AG04450 (cell line): ENCODE data around the gene ENDOU. TPM values are rescaled to one million over a fixed set of nuclear protein-coding genes. Genes with fewer than 3 reads are reported as not detected.
A peak's percentile ranks its signal among the peaks of the same experiment; 100 is the strongest.

Experiments
- CTCF ChIA-PET: fragments of 300-600, 350-600 bp; formaldehyde crosslinking; extraction: SDS; loops from one replicate; lab custom pipeline; 2022; ENCODE audit warnings: antibody characterized with exemption, inconsistent platforms; lab: Charles Lee
- POLR2A ChIA-PET: fragments of 350-600 bp; formaldehyde crosslinking; extraction: SDS; loops from one replicate; lab custom pipeline; 2021; ENCODE audit warnings: antibody characterized with exemption, inconsistent platforms; lab: Yijun Ruan, JAX
- DNase-seq: peaks from one replicate; pipeline ENCODE4 v3.0.0-alpha.2; 2011; ENCODE audit warnings: low read depth, low spot score
- H3K27ac ChIP-seq: one replicate; pipeline ENCODE4 v1.5.1; 2012; ENCODE audit warnings: low read depth, low read length, control low read depth
- H3K27me3 ChIP-seq: one replicate; pipeline ENCODE4 v1.6.0; 2012; ENCODE audit warnings: low read length; ENCODE audit not compliant: control insufficient read depth, insufficient read depth
- H3K4me3 ChIP-seq: 2 replicates; pipeline ENCODE4 v1.5.1; 2011; ENCODE audit warnings: mild to moderate bottlenecking, low read depth, low read length, control low read depth
- H3K9me3 ChIP-seq: 2 replicates; pipeline ENCODE4 v1.5.1; 2012; ENCODE audit warnings: low read length; ENCODE audit not compliant: control insufficient read depth, insufficient read depth
- CTCF ChIP-seq: IDR thresholded peaks from 2 replicates; pipeline ENCODE4 v1.5.1; 2011; ENCODE audit warnings: low read depth, low read length, control low read depth, inconsistent platforms
- polyA plus RNA-seq: library from polyadenylated mRNA; depleted of rRNA; stranded (reverse); fragments of >200 nt; gene quantifications from 2 replicates; pipeline ENCODE4 v1.2.3, GENCODE V29; 2011

Gene ENDOU
- polyA plus RNA-seq, 1 experiment = 0.10 TPM

- CTCF ChIA-PET = interaction anchor here (0.8 to 12.2 kb wide), 7 partner anchors 13 to 191 kb away, joined by 3 to 152 read pairs (median 3); partner anchors contain the start of gene TMEM106C
- Histone ChIP-seq H3K27ac (no peak overlapping the region), H3K4me3 (peak overlapping the region; percentile 66), H3K27me3 (no peaks in the 10 kb centered on the region), H3K9me3 (no peaks in the 10 kb centered on the region)
- TF ChIP-seq CTCF = no peak
- no peak for DNase-seq
- POLR2A ChIA-PET = no interaction called here
Observed at GRCh38 chr12:47772738-47773061, 47.4 kb upstream of the ENDOU start.

GRCh38 chr12:47772094-47772660 is 46.9 kb upstream of the ENDOU start:
- H3K9me3 ChIP-seq = no peaks in the 10 kb centered on the region
- H3K4me3 ChIP-seq = no peak overlapping the region
- POLR2A ChIA-PET = no interaction called here
- no peak for DNase-seq
- no peaks in the 10 kb centered on the region for H3K27me3 ChIP-seq
- no peak for TF ChIP-seq CTCF
- no peak overlapping the region for H3K27ac ChIP-seq
- CTCF ChIA-PET = interaction anchor here (0.8 to 12.2 kb wide), 8 partner anchors 12 to 191 kb away, joined by 3 to 152 read pairs (median 3); partner anchors contain the start of gene TMEM106C

GRCh38 chr12:47771304-47771703 is 46.0 kb upstream of the ENDOU start:
- ChIA-PET POLR2A (no interaction called here), CTCF (interaction anchor here (0.6 to 12.2 kb wide), 4 partner anchors 29 to 130 kb away, joined by 3 to 152 read pairs (median 44); no protein-coding TSS in a partner anchor)
- Histone ChIP-seq H3K9me3 (no peaks in the 10 kb centered on the region), H3K27ac (no peak overlapping the region), H3K4me3 (no peak overlapping the region), H3K27me3 (no peaks in the 10 kb centered on the region)
- TF ChIP-seq CTCF = no peak
- DNase-seq = no peak

- POLR2A ChIA-PET = interaction anchor here (0.5 kb wide), 1 partner anchor 12 kb away, joined by 3 read pairs; the partner anchor contains the start of gene RAPGEF3
- TF ChIP-seq CTCF = no peak
- CTCF ChIA-PET = interaction anchor here (0.8 to 6.6 kb wide), 8 partner anchors 9 to 179 kb away, joined by 3 to 86 read pairs (median 4); partner anchors contain the start of gene RAPGEF3
- no peak overlapping the region for H3K4me3 ChIP-seq
- H3K27ac ChIP-seq = no peak overlapping the region
- no peak for DNase-seq
- no peaks in the 10 kb centered on the region for H3K9me3 ChIP-seq
- no peaks in the 10 kb centered on the region for H3K27me3 ChIP-seq
Observed at GRCh38 chr12:47770086-47770726, 44.9 kb upstream of the ENDOU start.
